Psoas muscle (tissue), 8 donors: ENCODE results near the gene GUCA1C. TPM values are rescaled to one million over a fixed set of nuclear protein-coding genes. Genes with fewer than 3 reads are reported as not detected.

ENCODE experiments used
- ATAC-seq, 4 donors: fragments of 200-7000 bp; cut with Tn5 transposase; one replicate each; pipeline ENCODE4 v1.9.1; 2020; ENCODE audit warnings: moderate library complexity in 3 of 4, mild to moderate bottlenecking in 2 of 4
- DNase-seq, 2 donors: peaks; one replicate each; pipeline ENCODE4 v3.0.0-alpha.2; 2020
- H3K27ac ChIP-seq: fragments of 200-600 bp; one replicate; pipeline ENCODE4 v1.8.0; 2022
- H3K27me3 ChIP-seq, 3 donors: fragments of 200-600 bp in 1 of 3; one replicate each; pipeline versions ENCODE4 v1.6.1 to v1.8.0; 2013 to 2022; ENCODE audit warnings: low read length in 2 of 3, mild to moderate bottlenecking in 2 of 3, moderate library complexity in 1 of 3; ENCODE audit not compliant: insufficient read depth in 3 of 3
- H3K36me3 ChIP-seq, 2 donors: fragments of 200-600 bp in 1 of 2; one replicate each; pipeline versions ENCODE4 v1.6.1 to v1.8.0; 2013 to 2022; ENCODE audit warnings: low read depth in 1 of 2, mild to moderate bottlenecking in 1 of 2, moderate library complexity in 1 of 2; ENCODE audit not compliant: insufficient read depth in 1 of 2
- H3K4me1 ChIP-seq: fragments of 200-600 bp; one replicate; pipeline ENCODE4 v1.8.0; 2022
- H3K4me3 ChIP-seq: fragments of 200-600 bp; one replicate; pipeline ENCODE4 v1.8.0; 2022; ENCODE audit warnings: mild to moderate bottlenecking
- H3K9me3 ChIP-seq: fragments of 200-600 bp; one replicate; pipeline ENCODE4 v1.8.0; 2022
- WGBS, 3 donors: extraction: QIAGEN DNeasy Blood & Tissue Kit; methylation state at CpG; one replicate each; pipeline versions ENCODE4 v1.1.6 to v1.1.7; 2013; 5-methylcytosine and 5-hydroxymethylcytosine counted together
- intact Hi-C, 2 donors: fragments of 100-400 bp; cut with DNase I; formaldehyde crosslinking; loops; one replicate each; pipeline versions ENCODE4 v1.11.0 to v1.14.2; 2022
- polyA plus RNA-seq, 3 donors: library from polyadenylated mRNA; stranded (reverse); fragments of 200-250 nt; gene quantifications; one replicate each; pipeline ENCODE4 v1.2.3, GENCODE V29; 2013
- total RNA-seq, 4 donors: library from RNA; stranded (reverse); fragmentation: NEBNext Ultra II Directional in 2 of 4; extraction: Animal tissue kit (Norgen Biotek cat#: 25700) in 2 of 4; gene quantifications; one replicate each; pipeline versions ENCODE4 v1.2.1 to v1.2.4, GENCODE V29; 2021 to 2023
- TF ChIP-seq, protein P1 (sequence below): fragments of 200-600 bp; IDR thresholded peaks from one replicate; pipeline ENCODE4 v1.8.0; 2022; ENCODE audit warnings: antibody characterized with exemption
- donor health status: healthy with polysubstance abuse.
- donor health status: DM: no; HTN: no; CAD: no; lungs with moderate emphysema.
- donor health status: Bipolar disorder and iron deficiency.
- donor health status: healthy.
- donor health status: DM: yes; HTN: yes; CAD: no.
- donor health status: DM: no; HTN: no; CAD: no.
- donor health status: DM: no; HTN: no; CAD: no.
- donor health status: DM: yes; HTN: yes; CAD: no.

Gene GUCA1C
- total and polyA plus RNA-seq, 7 donors: not detected

DNA sequence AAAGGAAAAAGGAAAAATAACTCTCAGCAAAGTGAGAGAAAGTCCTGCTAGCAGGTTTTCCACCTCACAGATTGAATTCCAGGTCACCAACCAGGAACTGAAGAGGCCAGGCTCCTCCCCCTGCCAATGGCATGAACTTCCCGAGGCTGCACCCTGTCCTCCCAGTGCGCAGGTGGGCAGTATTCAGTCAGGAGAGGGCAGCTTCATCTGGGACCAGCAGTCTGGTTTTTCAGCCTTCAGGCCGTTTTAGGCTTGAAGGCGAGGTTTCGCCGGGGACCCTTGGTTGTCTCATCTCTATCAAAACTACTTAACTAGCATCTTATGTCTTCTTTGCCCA is 89.9 kb downstream of the GUCA1C start:
- no peaks in the 10 kb centered on the region for H3K27me3 ChIP-seq
- H3K27ac ChIP-seq: no peak overlapping the region
- TF ChIP-seq, protein P1, sequence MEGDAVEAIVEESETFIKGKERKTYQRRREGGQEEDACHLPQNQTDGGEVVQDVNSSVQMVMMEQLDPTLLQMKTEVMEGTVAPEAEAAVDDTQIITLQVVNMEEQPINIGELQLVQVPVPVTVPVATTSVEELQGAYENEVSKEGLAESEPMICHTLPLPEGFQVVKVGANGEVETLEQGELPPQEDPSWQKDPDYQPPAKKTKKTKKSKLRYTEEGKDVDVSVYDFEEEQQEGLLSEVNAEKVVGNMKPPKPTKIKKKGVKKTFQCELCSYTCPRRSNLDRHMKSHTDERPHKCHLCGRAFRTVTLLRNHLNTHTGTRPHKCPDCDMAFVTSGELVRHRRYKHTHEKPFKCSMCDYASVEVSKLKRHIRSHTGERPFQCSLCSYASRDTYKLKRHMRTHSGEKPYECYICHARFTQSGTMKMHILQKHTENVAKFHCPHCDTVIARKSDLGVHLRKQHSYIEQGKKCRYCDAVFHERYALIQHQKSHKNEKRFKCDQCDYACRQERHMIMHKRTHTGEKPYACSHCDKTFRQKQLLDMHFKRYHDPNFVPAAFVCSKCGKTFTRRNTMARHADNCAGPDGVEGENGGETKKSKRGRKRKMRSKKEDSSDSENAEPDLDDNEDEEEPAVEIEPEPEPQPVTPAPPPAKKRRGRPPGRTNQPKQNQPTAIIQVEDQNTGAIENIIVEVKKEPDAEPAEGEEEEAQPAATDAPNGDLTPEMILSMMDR: no peak
- no peak for DNase-seq
- no peak for ATAC-seq
- no peaks in the 10 kb centered on the region for H3K4me1 ChIP-seq
- intact Hi-C loops: no loop called here
- no peaks in the 10 kb centered on the region for H3K9me3 ChIP-seq
- H3K4me3 ChIP-seq: no peak overlapping the region
- no peaks in the 10 kb centered on the region for H3K36me3 ChIP-seq
- WGBS, 3 donors: 83 to 88% (median 85%) methylated on average over 6 of the region's 6 CpGs

DNA sequence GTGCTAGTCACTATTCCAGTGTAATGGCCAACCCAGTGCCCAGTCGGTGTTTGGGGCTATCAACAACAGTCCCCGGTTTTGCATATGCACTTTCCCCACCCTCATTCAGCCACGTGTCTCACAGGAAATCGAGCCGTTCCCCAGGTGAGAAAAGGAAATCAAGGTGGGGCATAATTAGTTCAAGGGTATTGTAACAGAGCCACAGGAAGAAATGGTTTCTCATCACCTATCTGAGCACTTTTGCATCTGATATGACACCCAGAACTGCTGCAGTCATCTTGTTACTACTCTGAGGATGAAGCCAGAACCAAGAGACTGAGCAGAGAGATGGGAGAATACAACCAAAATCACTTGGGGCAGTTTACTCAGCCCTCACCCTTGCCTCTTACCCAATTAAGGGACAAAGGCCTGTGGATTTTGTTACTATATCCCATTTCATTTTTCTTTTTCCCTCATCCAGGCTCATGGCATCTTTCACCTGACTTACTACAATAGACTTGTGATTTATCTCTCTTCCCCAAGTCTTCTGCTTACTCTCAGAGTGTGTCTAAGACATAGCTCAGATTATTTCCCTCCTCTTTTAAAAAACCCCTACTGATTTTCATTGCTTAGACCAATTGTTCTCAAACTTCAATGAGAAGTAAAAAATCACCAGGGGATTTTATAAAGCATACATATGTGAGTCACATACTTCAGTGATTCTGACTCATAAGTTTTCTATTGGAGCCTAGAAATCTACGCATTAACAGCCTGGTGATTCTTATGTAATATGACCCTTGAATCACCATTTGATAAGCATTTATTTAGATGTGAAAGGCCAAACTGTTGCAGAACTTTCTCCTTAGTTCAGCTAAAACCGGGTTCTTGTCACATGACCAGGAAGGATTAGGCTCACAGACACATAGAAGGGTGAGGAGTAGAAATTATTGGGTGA is 90.5 kb downstream of the GUCA1C start:
- Histone ChIP-seq H3K9me3 (no peaks in the 10 kb centered on the region), H3K36me3 (no peaks in the 10 kb centered on the region), H3K4me1 (no peaks in the 10 kb centered on the region), H3K27ac (no peak overlapping the region), H3K27me3 (no peaks in the 10 kb centered on the region), H3K4me3 (no peak overlapping the region)
- ATAC-seq: no peak
- DNase-seq: no peak
- TF ChIP-seq, protein P1: no peak
- WGBS, 3 donors: 46 to 60% (median 49%) methylated on average over 7 of the region's 7 CpGs
- intact Hi-C loops: no loop called here

GRCh38 chr3:108861401-108861800 is 92.3 kb downstream of the GUCA1C start:
- no peak for ATAC-seq
- Histone ChIP-seq H3K27me3 (no peaks in the 10 kb centered on the region), H3K9me3 (no peaks in the 10 kb centered on the region), H3K36me3 (no peaks in the 10 kb centered on the region), H3K27ac (no peak overlapping the region), H3K4me1 (no peaks in the 10 kb centered on the region), H3K4me3 (no peak overlapping the region)
- TF ChIP-seq, protein P1: no peak
- intact Hi-C loops: no loop called here
- 18 to 32% (median 25%) methylated on average over 1 of the region's 1 CpG for WGBS, 3 donors
- no peak for DNase-seq

Other genes with a start within 250 kb of the GUCA1C start
- gene RETNLB, start 196.5 kb downstream of the GUCA1C start, total RNA-seq: not detected
- gene RETNLB, start 196.5 kb downstream of the GUCA1C start, polyA plus RNA-seq: not detected
- gene TRAT1, start 131.1 kb downstream of the GUCA1C start, total RNA-seq: under 1 TPM in 2 of 4 donors, not detected in 2; 0.14 to 0.15 TPM
- gene TRAT1, start 131.1 kb downstream of the GUCA1C start, polyA plus RNA-seq: under 1 TPM in 1 of 3 donors, not detected in 2; 0.03 TPM
- not detected for gene MORC1, start 164.3 kb upstream of the GUCA1C start, total RNA-seq
- gene MORC1, start 164.3 kb upstream of the GUCA1C start, polyA plus RNA-seq: not detected
- gene C3orf85, start 182.8 kb upstream of the GUCA1C start, total RNA-seq: not detected
- gene C3orf85, start 182.8 kb upstream of the GUCA1C start, polyA plus RNA-seq: under 1 TPM in 1 of 3 donors, not detected in 2; 0.39 TPM